Epithelial cell of prostate (primary cell): Measurements from ENCODE around the gene RASA3.

Experiments
- DNase-seq: peaks from one replicate; pipeline ENCODE4 v3.0.0-alpha.2; 2011; ENCODE audit warnings: low read depth, low spot score
- H3K27ac ChIP-seq: fragments of 450-650 bp; 2 replicates; pipeline ENCODE4 v1.5.1; 2017; ENCODE audit warnings: mild to moderate bottlenecking

RASA3 gene

DNA sequence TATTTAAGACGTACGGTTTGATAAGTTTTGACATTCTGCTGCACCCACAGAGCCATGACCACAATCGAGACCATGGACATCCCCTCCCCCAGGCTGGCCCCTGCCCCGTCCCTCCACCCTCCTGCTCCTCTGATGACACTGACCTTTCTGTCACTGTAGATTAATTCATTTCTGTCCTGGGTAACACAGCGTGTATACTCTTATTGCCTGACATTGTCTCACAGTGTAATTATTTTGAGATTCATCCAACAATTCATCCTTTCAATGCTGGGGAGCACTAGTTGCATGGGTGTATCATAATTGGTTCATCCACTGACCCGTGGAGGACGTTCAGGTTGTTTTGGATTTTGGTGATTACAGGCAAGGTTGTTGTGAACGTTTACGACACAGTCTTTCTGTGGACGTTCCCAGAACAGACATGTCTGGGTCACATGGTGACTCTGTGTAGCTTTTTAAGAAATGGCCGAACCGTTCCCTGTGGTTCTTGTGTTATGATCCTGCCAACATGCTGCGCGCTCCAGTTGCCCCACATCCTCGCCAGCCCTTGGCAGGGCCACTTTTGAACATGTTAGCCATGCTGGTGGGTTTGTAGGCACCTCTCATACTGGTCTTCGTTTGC is 200.5 kb downstream of the RASA3 start:
- no peak for DNase-seq

GRCh38 chr13:113930671-113931637 is 201.5 kb downstream of the RASA3 start:
- DNase-seq: no peak
- H3K27ac ChIP-seq: no peak overlapping the region

More for the DNA sequence above, 200.5 kb downstream of the RASA3 start:
- no peak overlapping the region for H3K27ac ChIP-seq

GRCh38 chr13:113929628-113930615 is 202.5 kb downstream of the RASA3 start:
- no peak for DNase-seq
- H3K27ac ChIP-seq: no peak overlapping the region

DNA sequence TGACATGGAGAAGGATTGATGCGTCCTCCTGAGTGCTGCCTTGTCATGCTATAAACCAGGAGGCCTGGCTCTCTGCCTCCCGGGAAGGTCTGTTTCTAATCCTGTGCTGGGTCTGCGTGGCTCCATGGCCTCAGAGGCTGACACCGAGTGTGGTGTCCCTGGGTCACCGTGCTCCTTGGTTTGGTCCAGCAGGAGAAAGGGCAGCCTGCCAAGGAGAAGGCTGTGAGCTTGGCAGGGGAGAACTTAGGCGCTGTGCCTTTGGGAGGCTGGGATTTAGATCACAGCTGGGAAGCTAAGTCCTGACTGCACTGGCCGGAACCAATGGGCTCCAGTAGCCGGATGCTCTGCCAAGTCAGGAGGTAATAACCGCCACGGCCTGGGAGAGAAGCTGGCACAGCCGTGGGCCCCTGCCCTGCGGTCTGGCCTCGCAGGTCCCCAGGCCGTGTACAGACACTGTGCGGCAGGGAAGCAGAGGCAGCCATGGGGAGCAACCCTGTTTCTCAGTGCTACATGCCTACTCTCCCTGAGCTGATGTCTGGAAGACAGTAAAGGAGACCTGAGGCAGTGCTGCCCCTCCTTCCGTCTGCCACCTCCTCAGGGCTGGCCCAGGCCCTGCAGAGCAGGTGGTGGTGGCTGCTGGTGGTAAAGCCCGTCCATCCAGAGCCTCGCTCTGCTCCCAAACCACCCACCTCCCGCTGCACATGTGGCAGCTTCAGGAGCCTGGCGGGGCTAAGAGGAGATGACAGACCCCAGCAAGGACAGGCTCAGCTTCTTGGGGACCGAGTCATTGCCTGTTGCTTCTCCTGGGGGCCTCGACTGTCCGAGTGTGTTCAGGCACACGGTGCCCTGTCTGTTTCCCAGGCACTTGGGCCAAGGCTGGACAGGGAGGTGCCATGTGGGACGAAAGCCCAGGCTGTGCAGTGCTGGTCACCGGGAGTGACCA is 203.5 kb downstream of the RASA3 start:
- no peak for DNase-seq
- no peak overlapping the region for H3K27ac ChIP-seq
